HepG2 (cell line): ENCODE measurements around the gene NUCB1. TPM values are rescaled to one million over a fixed set of nuclear protein-coding genes. Genes with fewer than 3 reads are reported as not detected.
A peak's percentile ranks its signal among the peaks of the same experiment; 100 is the strongest.

Source experiments
- ATAC-seq: fragments of 200-7000 bp; cut with Tn5 transposase; 3 replicates; pipeline ENCODE4 v1.9.1; 2020; ENCODE audit warnings: mild to moderate bottlenecking, moderate library complexity
- BruUV-seq: library from RNA; stranded (reverse); fragments of 400-500 nt; replicated peaks from 2 replicates; lab custom pipeline; 2021; lab: Mats Ljungman, UMichigan
- CTCF ChIA-PET: fragments of 300-600 bp; formaldehyde crosslinking; extraction: SDS; loops from one replicate; lab custom pipeline; 2021; ENCODE audit warnings: low total read pairs, inconsistent platforms, low intra/inter-chr PET ratio; lab: Yijun Ruan, JAX
- POLR2A ChIA-PET: fragments of 350-600 bp; sonication (Branson Sonifier 250); formaldehyde crosslinking; loops from one replicate; lab custom pipeline; 2020; ENCODE audit warnings: antibody characterized with exemption, inconsistent platforms; lab: Yijun Ruan, JAX
- DNase-seq: peaks from one replicate; pipeline ENCODE4 v3.0.0-alpha.2; 2015; ENCODE audit warnings: low spot score
- FAIRE-seq: peaks from 3 replicates; lab custom pipeline; 2011; peaks lifted over from hg19 to GRCh38; lab: Jason Lieb, UNC
- H2AFZ ChIP-seq: one replicate; pipeline ENCODE4 v1.6.1; 2011; ENCODE audit warnings: low read length, inconsistent platforms
- H3K27ac ChIP-seq: fragments of 300-600 bp; 3 replicates; pipeline ENCODE4 v1.8.0; 2011; ENCODE audit warnings: mixed run types, mild to moderate bottlenecking, mixed read lengths, low read length, inconsistent platforms; ENCODE audit not compliant: insufficient read depth; ENCODE audit errors: extremely low read length
- H3K27me3 ChIP-seq, 2 experiments: fragments of 200-600 bp in 1 of 2; 2 replicates in 1 of 2; 3 replicates in 1 of 2; pipeline versions ENCODE4 v1.6.0 to v1.8.0; 2011; ENCODE audit warnings: low read length in 2 of 2, mild to moderate bottlenecking in 2 of 2, moderate library complexity in 2 of 2, inconsistent platforms in 1 of 2; ENCODE audit not compliant: insufficient read depth in 2 of 2, control insufficient read depth in 1 of 2
- H3K36me3 ChIP-seq, 2 experiments: fragments of 200-600 bp in 1 of 2; replicated peaks in 1 of 2; 2 replicates in 1 of 2; 3 replicates in 1 of 2; pipeline versions ENCODE4 v1.5.1 to v1.8.0; 2011; ENCODE audit warnings: low read length in 2 of 2, inconsistent platforms in 1 of 2; ENCODE audit not compliant: insufficient read depth in 2 of 2, control insufficient read depth in 1 of 2
- H3K4me1 ChIP-seq: 2 replicates; pipeline ENCODE4 v1.5.1; 2012; ENCODE audit warnings: low read length, inconsistent platforms; ENCODE audit not compliant: insufficient read depth
- H3K4me2 ChIP-seq: 2 replicates; pipeline ENCODE4 v1.6.0; 2011; ENCODE audit warnings: low read depth, low read length, inconsistent platforms
- H3K4me3 ChIP-seq, 3 experiments: fragments of 200-600 bp in 1 of 3; sonication (generic), shearing (Covaris generic) in 1 of 3; replicated peaks in 1 of 3; 2 replicates each; pipeline ENCODE4 v1.5.1; 2011 to 2016; ENCODE audit warnings: low read length in 3 of 3, inconsistent platforms in 2 of 3, low read depth in 2 of 3, mild to moderate bottlenecking in 2 of 3, control low read depth in 1 of 3, mixed read lengths in 1 of 3; ENCODE audit not compliant: insufficient read depth in 1 of 3
- H3K79me2 ChIP-seq: one replicate; pipeline ENCODE4 v1.6.1; 2011; ENCODE audit warnings: low read length, inconsistent platforms; ENCODE audit not compliant: insufficient read depth
- H3K9ac ChIP-seq: 2 replicates; pipeline ENCODE4 v1.6.0; 2011; ENCODE audit warnings: mild to moderate bottlenecking, low read depth, low read length, inconsistent platforms; ENCODE audit not compliant: insufficient read depth
- H3K9me3 ChIP-seq: 2 replicates; pipeline ENCODE4 v1.5.1; 2012; ENCODE audit warnings: mild to moderate bottlenecking, low read length
- H4K20me1 ChIP-seq: 2 replicates; pipeline ENCODE4 v1.6.0; 2011; ENCODE audit warnings: inconsistent platforms, mild to moderate bottlenecking, low read length, moderate library complexity; ENCODE audit not compliant: insufficient read depth
- FOXK2 ChIP-seq: fragments of 450-650 bp; IDR thresholded peaks from 2 replicates; pipeline ENCODE4 v1.6.1; 2016
- IRX3 ChIP-seq: sonication (generic); formaldehyde crosslinking; IDR thresholded peaks from 2 replicates; pipeline ENCODE4 v1.8.1; 2023; ENCODE audit warnings: mild to moderate bottlenecking, low read depth, missing genetic modification reagents, borderline replicate concordance
- JDP2 ChIP-seq: sonication (generic); formaldehyde crosslinking; IDR thresholded peaks from 2 replicates; pipeline ENCODE4 v1.8.1; 2022; ENCODE audit warnings: missing genetic modification reagents, borderline replicate concordance
- TAF15 ChIP-seq: fragments of 200-400 bp; formaldehyde crosslinking; IDR thresholded peaks from one replicate; pipeline ENCODE4 v1.6.1; 2018; ENCODE audit warnings: mild to moderate bottlenecking, low read depth, low read length; ENCODE audit not compliant: poor library complexity, severe bottlenecking
- TCF7L2 ChIP-seq: IDR thresholded peaks from 2 replicates; pipeline ENCODE4 v1.6.1; 2011; ENCODE audit warnings: mild to moderate bottlenecking, low read depth, low read length, moderate library complexity
- ZMYM2 ChIP-seq: sonication (generic); formaldehyde crosslinking; IDR thresholded peaks from 2 replicates; pipeline ENCODE4 v1.8.0; 2022; ENCODE audit warnings: mild to moderate bottlenecking, missing genetic modification reagents
- ZNF24 ChIP-seq: fragments of 450-650 bp; IDR thresholded peaks from 2 replicates; pipeline ENCODE4 v1.6.1; 2017; ENCODE audit warnings: antibody characterized with exemption, mild to moderate bottlenecking
- ZNF296 ChIP-seq: sonication (generic); formaldehyde crosslinking; conservative IDR thresholded peaks from 2 replicates; pipeline ENCODE4 v1.5.0; 2020; ENCODE audit warnings: mild to moderate bottlenecking, missing genetic modification reagents
- ZNF550 ChIP-seq: sonication (generic); formaldehyde crosslinking; IDR thresholded peaks from 2 replicates; pipeline ENCODE4 v1.4.0; 2020; ENCODE audit warnings: mild to moderate bottlenecking, missing genetic modification reagents, borderline replicate concordance
- ZNF761 ChIP-seq: sonication (generic); formaldehyde crosslinking; conservative IDR thresholded peaks from 2 replicates; pipeline ENCODE4 v1.4.0; 2020; ENCODE audit warnings: mild to moderate bottlenecking, missing genetic modification reagents
- WGBS: methylation state at CpG from one replicate; pipeline ENCODE4 v1.1.6; 2017; ENCODE audit warnings: low lambda C conversion rate; 5-methylcytosine and 5-hydroxymethylcytosine counted together
- in situ Hi-C: cut with HindIII; loops from 2 replicates; pipeline ENCODE4 v1.10.0; 2017; ENCODE audit warnings: low pct_unique_long_range_greater_than_20kb; ENCODE audit not compliant: extremely low pct_ligation_motif_present
- intact Hi-C: fragments of 100-400 bp; cut with micrococcal nuclease; formaldehyde crosslinking; loops from one replicate; pipeline ENCODE4 v1.10.0; 2022; ENCODE audit not compliant: unreplicated experiment
- polyA plus RNA-seq, 8 experiments: library from polyadenylated mRNA; depleted of rRNA in 3 of 8; stranded (reverse) in 7 of 8; unstranded in 1 of 8; fragments of >200 nt; fragmentation: Illumina TruSeq in 4 of 8; extraction: Trizol in 4 of 8; gene quantifications; 2 replicates each; pipeline versions ENCODE4 v1.2.1 to v1.2.3, GENCODE V29; 2011 to 2016; ENCODE audit warnings: low read depth in 4 of 8, missing spikeins in 1 of 8, mixed read lengths in 1 of 8; ENCODE audit not compliant: insufficient read depth in 1 of 8
- total RNA-seq, 5 experiments: library from RNA; depleted of rRNA; stranded (reverse); fragments of >200 nt; fragmentation: Illumina TruSeq; extraction: Trizol; gene quantifications; 2 replicates each; pipeline ENCODE4 v1.2.3, GENCODE V29; 2016; ENCODE audit warnings: low read depth in 1 of 5
- TF ChIP-seq, protein P1 (sequence below): sonication (generic); formaldehyde crosslinking; IDR thresholded peaks from 2 replicates; pipeline ENCODE4 v1.8.1; 2023; ENCODE audit warnings: mild to moderate bottlenecking, missing genetic modification reagents
- TF ChIP-seq, protein P2 (sequence below): sonication (generic); formaldehyde crosslinking; conservative IDR thresholded peaks from 2 replicates; pipeline ENCODE4 v1.8.1; 2023; ENCODE audit warnings: missing genetic modification reagents
- TF ChIP-seq, protein P3 (sequence below): sonication (generic); formaldehyde crosslinking; IDR thresholded peaks from 2 replicates; pipeline ENCODE4 v1.8.1; 2023; ENCODE audit warnings: mild to moderate bottlenecking, missing genetic modification reagents
- TF ChIP-seq, protein P4 (sequence below): sonication (generic); formaldehyde crosslinking; IDR thresholded peaks from 2 replicates; pipeline ENCODE4 v1.4.0; 2020; ENCODE audit warnings: missing genetic modification reagents, borderline replicate concordance

NUCB1 gene
- total and polyA plus RNA-seq, 2 of the 13 experiments (the other 11 are each of a cell fraction or from before 2014, with no cell fraction given) = 82.3 to 106 TPM

DNA sequence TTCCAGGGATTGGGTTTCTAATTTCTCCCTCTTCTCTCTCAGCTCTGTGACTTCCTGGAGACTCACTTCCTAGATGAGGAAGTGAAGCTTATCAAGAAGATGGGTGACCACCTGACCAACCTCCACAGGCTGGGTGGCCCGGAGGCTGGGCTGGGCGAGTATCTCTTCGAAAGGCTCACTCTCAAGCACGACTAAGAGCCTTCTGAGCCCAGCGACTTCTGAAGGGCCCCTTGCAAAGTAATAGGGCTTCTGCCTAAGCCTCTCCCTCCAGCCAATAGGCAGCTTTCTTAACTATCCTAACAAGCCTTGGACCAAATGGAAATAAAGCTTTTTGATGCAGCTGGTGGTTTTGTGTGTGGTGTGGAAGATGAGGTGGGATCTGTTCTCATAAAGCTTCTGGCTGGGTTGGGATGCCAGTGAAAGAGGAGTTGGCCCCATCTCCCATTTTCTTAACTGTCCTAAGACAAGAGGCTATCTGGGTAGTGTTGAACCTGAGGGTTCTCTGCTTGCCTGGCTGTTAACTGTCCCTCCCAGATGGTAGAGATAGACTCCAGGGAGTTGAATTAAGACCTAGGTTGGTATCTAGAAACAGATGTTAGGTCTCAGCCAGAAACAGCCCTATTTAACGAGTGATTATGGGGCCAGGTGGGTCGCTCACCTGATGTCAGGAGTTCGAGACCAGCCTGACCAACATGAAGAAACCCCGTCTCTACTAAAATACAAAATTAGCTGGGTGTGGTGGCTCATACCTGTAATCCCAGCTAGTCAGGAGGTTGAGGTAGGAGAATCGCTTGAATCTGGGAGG lies 66.6 kb downstream of the NUCB1 start:
- intact Hi-C loops (loop anchor here (10.0 kb wide), 2 partner anchors 92 to 182 kb away; partner anchors contain the start of gene PPP1R15A), in situ Hi-C loops (no loop called here)
- Histone ChIP-seq H3K9me3 (no peaks in the 10 kb centered on the region), H3K79me2 (peaks cover 25% of the 10 kb centered on the region), H4K20me1 (peaks cover 33% of the 10 kb centered on the region), H3K36me3 (peaks cover 3 to 25% of the 10 kb centered on the region in 2 experiments), H3K4me2 (peak overlapping the region; percentile 97), H3K27ac (peak overlapping the region; percentile 86), H3K4me1 (peaks cover 34% of the 10 kb centered on the region), H3K4me3 (peak overlapping the region; percentile 79 to 99 (median 89)), H2AFZ (no peak overlapping the region), H3K9ac (peak overlapping the region; percentile 96), H3K27me3 (no peaks in the 10 kb centered on the region; a peak in 1 of 5 replicates)
- ChIA-PET CTCF (no interaction called here), POLR2A (interaction anchor here (0.8 to 5.6 kb wide), 17 partner anchors 9 to 160 kb away, joined by 3 to 153 read pairs (median 5); partner anchors contain the start of genes BAX, DHDH, GYS1 and NUCB1)
- ATAC-seq (no peak), FAIRE-seq (no peak), DNase-seq (no peak)
- no TSS peak for BruUV-seq
- 7% methylated on average over 9 of the region's 10 CpGs for WGBS
- TF ChIP-seq ZNF550 (CRISPR knock-in tag) (no peak), FOXK2 (no peak), ZNF296 (CRISPR knock-in tag) (no peak), IRX3 (CRISPR knock-in tag) (no peak), ZNF24 (no peak), ZNF761 (CRISPR knock-in tag) (no peak), ZMYM2 (peak; percentile 40; the same call in 1 of the 2 replicates), JDP2 (no peak; the same call in 1 of the 2 replicates), TCF7L2 (no peak), TAF15 (no peak)
- TF ChIP-seq, protein P1, sequence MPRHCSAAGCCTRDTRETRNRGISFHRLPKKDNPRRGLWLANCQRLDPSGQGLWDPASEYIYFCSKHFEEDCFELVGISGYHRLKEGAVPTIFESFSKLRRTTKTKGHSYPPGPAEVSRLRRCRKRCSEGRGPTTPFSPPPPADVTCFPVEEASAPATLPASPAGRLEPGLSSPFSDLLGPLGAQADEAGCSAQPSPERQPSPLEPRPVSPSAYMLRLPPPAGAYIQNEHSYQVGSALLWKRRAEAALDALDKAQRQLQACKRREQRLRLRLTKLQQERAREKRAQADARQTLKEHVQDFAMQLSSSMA (CRISPR knock-in tag) = no peak
- TF ChIP-seq, protein P2, sequence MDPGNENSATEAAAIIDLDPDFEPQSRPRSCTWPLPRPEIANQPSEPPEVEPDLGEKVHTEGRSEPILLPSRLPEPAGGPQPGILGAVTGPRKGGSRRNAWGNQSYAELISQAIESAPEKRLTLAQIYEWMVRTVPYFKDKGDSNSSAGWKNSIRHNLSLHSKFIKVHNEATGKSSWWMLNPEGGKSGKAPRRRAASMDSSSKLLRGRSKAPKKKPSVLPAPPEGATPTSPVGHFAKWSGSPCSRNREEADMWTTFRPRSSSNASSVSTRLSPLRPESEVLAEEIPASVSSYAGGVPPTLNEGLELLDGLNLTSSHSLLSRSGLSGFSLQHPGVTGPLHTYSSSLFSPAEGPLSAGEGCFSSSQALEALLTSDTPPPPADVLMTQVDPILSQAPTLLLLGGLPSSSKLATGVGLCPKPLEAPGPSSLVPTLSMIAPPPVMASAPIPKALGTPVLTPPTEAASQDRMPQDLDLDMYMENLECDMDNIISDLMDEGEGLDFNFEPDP (CRISPR knock-in tag) = no peak
- TF ChIP-seq, protein P3, sequence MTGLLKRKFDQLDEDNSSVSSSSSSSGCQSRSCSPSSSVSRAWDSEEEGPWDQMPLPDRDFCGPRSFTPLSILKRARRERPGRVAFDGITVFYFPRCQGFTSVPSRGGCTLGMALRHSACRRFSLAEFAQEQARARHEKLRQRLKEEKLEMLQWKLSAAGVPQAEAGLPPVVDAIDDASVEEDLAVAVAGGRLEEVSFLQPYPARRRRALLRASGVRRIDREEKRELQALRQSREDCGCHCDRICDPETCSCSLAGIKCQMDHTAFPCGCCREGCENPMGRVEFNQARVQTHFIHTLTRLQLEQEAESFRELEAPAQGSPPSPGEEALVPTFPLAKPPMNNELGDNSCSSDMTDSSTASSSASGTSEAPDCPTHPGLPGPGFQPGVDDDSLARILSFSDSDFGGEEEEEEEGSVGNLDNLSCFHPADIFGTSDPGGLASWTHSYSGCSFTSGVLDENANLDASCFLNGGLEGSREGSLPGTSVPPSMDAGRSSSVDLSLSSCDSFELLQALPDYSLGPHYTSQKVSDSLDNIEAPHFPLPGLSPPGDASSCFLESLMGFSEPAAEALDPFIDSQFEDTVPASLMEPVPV (CRISPR knock-in tag) = no peak
- TF ChIP-seq, protein P4, sequence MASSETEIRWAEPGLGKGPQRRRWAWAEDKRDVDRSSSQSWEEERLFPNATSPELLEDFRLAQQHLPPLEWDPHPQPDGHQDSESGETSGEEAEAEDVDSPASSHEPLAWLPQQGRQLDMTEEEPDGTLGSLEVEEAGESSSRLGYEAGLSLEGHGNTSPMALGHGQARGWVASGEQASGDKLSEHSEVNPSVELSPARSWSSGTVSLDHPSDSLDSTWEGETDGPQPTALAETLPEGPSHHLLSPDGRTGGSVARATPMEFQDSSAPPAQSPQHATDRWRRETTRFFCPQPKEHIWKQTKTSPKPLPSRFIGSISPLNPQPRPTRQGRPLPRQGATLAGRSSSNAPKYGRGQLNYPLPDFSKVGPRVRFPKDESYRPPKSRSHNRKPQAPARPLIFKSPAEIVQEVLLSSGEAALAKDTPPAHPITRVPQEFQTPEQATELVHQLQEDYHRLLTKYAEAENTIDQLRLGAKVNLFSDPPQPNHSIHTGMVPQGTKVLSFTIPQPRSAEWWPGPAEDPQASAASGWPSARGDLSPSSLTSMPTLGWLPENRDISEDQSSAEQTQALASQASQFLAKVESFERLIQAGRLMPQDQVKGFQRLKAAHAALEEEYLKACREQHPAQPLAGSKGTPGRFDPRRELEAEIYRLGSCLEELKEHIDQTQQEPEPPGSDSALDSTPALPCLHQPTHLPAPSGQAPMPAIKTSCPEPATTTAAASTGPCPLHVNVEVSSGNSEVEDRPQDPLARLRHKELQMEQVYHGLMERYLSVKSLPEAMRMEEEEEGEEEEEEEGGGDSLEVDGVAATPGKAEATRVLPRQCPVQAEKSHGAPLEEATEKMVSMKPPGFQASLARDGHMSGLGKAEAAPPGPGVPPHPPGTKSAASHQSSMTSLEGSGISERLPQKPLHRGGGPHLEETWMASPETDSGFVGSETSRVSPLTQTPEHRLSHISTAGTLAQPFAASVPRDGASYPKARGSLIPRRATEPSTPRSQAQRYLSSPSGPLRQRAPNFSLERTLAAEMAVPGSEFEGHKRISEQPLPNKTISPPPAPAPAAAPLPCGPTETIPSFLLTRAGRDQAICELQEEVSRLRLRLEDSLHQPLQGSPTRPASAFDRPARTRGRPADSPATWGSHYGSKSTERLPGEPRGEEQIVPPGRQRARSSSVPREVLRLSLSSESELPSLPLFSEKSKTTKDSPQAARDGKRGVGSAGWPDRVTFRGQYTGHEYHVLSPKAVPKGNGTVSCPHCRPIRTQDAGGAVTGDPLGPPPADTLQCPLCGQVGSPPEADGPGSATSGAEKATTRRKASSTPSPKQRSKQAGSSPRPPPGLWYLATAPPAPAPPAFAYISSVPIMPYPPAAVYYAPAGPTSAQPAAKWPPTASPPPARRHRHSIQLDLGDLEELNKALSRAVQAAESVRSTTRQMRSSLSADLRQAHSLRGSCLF (CRISPR knock-in tag) = peak; percentile 31; the same call in 1 of the 2 replicates
